Mesendoderm (in vitro differentiated cells): ENCODE data around the gene TVP23B. TPM values are rescaled to one million over a fixed set of nuclear protein-coding genes. Genes with fewer than 3 reads are reported as not detected.
"Not testable (repeated sequence)": the region's sequence is repeated elsewhere in the genome, so short reads cannot be mapped to it uniquely, and the experiment has no call there.

Experiments
- DNase-seq: peaks from one replicate; pipeline ENCODE4 v3.0.0; 2013
- H2AK5ac ChIP-seq: 2 replicates; pipeline ENCODE4 v1.6.1; 2013; ENCODE audit warnings: low read length, inconsistent platforms
- H2BK120ac ChIP-seq: 2 replicates; pipeline ENCODE4 v1.6.1; 2013; ENCODE audit warnings: low read depth, mild to moderate bottlenecking, low read length, moderate library complexity, mixed read lengths
- H2BK15ac ChIP-seq: replicated peaks from 2 replicates; pipeline ENCODE4 v1.6.1; 2013; ENCODE audit warnings: low read depth, mild to moderate bottlenecking, moderate library complexity
- H2BK5ac ChIP-seq: 2 replicates; pipeline ENCODE4 v1.6.1; 2013; ENCODE audit warnings: low read length, inconsistent platforms
- H3K18ac ChIP-seq: 2 replicates; pipeline ENCODE4 v1.6.1; 2013; ENCODE audit warnings: mild to moderate bottlenecking, low read length, mixed read lengths
- H3K23ac ChIP-seq: one replicate; pipeline ENCODE4 v1.6.1; 2013; ENCODE audit warnings: low read length
- H3K27ac ChIP-seq: 2 replicates; pipeline ENCODE4 v1.5.1; 2013; ENCODE audit warnings: low read depth, mild to moderate bottlenecking, inconsistent platforms, low read length, moderate library complexity
- H3K27me3 ChIP-seq: 2 replicates; pipeline ENCODE4 v1.6.1; 2013; ENCODE audit warnings: low read length, control low read depth, mild to moderate bottlenecking, inconsistent platforms; ENCODE audit not compliant: insufficient read depth, poor library complexity
- H3K36me3 ChIP-seq: 2 replicates; pipeline ENCODE4 v1.6.1; 2013; ENCODE audit warnings: low read length, inconsistent platforms; ENCODE audit not compliant: control insufficient read depth, insufficient read depth
- H3K4ac ChIP-seq: one replicate; pipeline ENCODE4 v1.6.1; 2013; ENCODE audit warnings: low read depth, mild to moderate bottlenecking, low read length, moderate library complexity
- H3K4me1 ChIP-seq: 2 replicates; pipeline ENCODE4 v1.6.1; 2013; ENCODE audit warnings: low read depth, low read length, inconsistent platforms; ENCODE audit not compliant: control insufficient read depth
- H3K4me2 ChIP-seq: 2 replicates; pipeline ENCODE4 v1.6.1; 2013; ENCODE audit warnings: low read length
- H3K4me3 ChIP-seq: 2 replicates; pipeline ENCODE4 v1.5.1; 2013; ENCODE audit warnings: mild to moderate bottlenecking, low read length
- H3K56ac ChIP-seq: one replicate; pipeline ENCODE4 v1.6.1; 2013; ENCODE audit warnings: low read length
- H3K79me1 ChIP-seq: 2 replicates; pipeline ENCODE4 v1.6.1; 2013; ENCODE audit warnings: low read length, inconsistent platforms
- H3K79me2 ChIP-seq: 2 replicates; pipeline ENCODE4 v1.6.1; 2013; ENCODE audit warnings: mild to moderate bottlenecking, low read length; ENCODE audit not compliant: control insufficient read depth, insufficient read depth
- H3K9ac ChIP-seq: 2 replicates; pipeline ENCODE4 v1.6.1; 2013; ENCODE audit warnings: low read length, inconsistent platforms
- H4K5ac ChIP-seq: one replicate; pipeline ENCODE4 v1.6.1; 2013; ENCODE audit warnings: low read length
- H4K8ac ChIP-seq: one replicate; pipeline ENCODE4 v1.6.1; 2013; ENCODE audit warnings: low read depth, mild to moderate bottlenecking, control low read depth, low read length, moderate library complexity
- WGBS: extraction: QIAGEN DNeasy Blood & Tissue Kit; methylation state at CpG from one replicate; pipeline ENCODE4 v1.1.7; 2013; ENCODE audit warnings: low lambda C conversion rate, missing lambda C conversion rate; ENCODE audit not compliant: insufficient coverage; ENCODE audit errors: extremely low coverage; 5-methylcytosine and 5-hydroxymethylcytosine counted together
- polyA plus RNA-seq, 2 experiments: library from polyadenylated mRNA; stranded (reverse); fragments of 200-250 nt; gene quantifications; one replicate each; pipeline ENCODE4 v1.2.3, GENCODE V29; 2013

The TVP23B gene
- polyA plus RNA-seq (2013, experiment 1 of 2), result 11.9 TPM
- polyA plus RNA-seq (2013, experiment 2 of 2), result 11.9 TPM

GRCh38 chr17:18780991-18781718, at the start of gene TVP23B:
Gene TVP23B (plus strand): TSS chr17:18781183. CDS start chr17:18781294, 111 bp downstream.
- H4K5ac ChIP-seq, H2BK15ac ChIP-seq, H3K79me2 ChIP-seq, H3K23ac ChIP-seq, H3K79me1 ChIP-seq, H2BK120ac ChIP-seq, H3K27ac ChIP-seq, H3K18ac ChIP-seq, H3K4ac ChIP-seq, H3K36me3 ChIP-seq, H3K4me2 ChIP-seq, H3K4me1 ChIP-seq, H2AK5ac ChIP-seq, H3K27me3 ChIP-seq, H2BK5ac ChIP-seq, H4K8ac ChIP-seq, H3K4me3 ChIP-seq: not testable (repeated sequence)
- peak; percentile 97 for DNase-seq
- no CpG with 5 or more reads among the region's 56 CpGs for WGBS
- H3K56ac ChIP-seq, result peak within 1 kb of the TSS; percentile 56
- H3K9ac ChIP-seq, result peak within 1 kb of the TSS; percentile 50

GRCh38 chr17:18732438-18732837, 48.5 kb upstream of the TVP23B start:
- not testable (repeated sequence) for H3K23ac ChIP-seq, H3K27ac ChIP-seq, H3K27me3 ChIP-seq, H2AK5ac ChIP-seq, H3K36me3 ChIP-seq, H3K18ac ChIP-seq, H3K4ac ChIP-seq, DNase-seq, H3K4me2 ChIP-seq, H2BK120ac ChIP-seq, H2BK5ac ChIP-seq, H3K79me1 ChIP-seq, H4K8ac ChIP-seq, H3K79me2 ChIP-seq, H3K9ac ChIP-seq, H3K4me1 ChIP-seq, H4K5ac ChIP-seq, H3K56ac ChIP-seq, H3K4me3 ChIP-seq, H2BK15ac ChIP-seq
- no CpG with 5 or more reads among the region's 1 CpG for WGBS

- H3K9ac ChIP-seq, H3K79me1 ChIP-seq, H3K79me2 ChIP-seq, H3K4me2 ChIP-seq, H3K4ac ChIP-seq, H3K27ac ChIP-seq, H3K18ac ChIP-seq, H3K27me3 ChIP-seq, H3K56ac ChIP-seq, H4K8ac ChIP-seq, DNase-seq, H3K4me3 ChIP-seq, H2BK120ac ChIP-seq, H3K23ac ChIP-seq, H3K4me1 ChIP-seq, H2BK15ac ChIP-seq, H2BK5ac ChIP-seq, H3K36me3 ChIP-seq, H4K5ac ChIP-seq, H2AK5ac ChIP-seq: not testable (repeated sequence)
- no CpG with 5 or more reads among the region's 4 CpGs for WGBS
Measured at GRCh38 chr17:18733350-18733749, 47.6 kb upstream of the TVP23B start.

- not testable (repeated sequence) for H3K4me3 ChIP-seq, H2BK5ac ChIP-seq, H3K23ac ChIP-seq, H3K4me2 ChIP-seq, H2BK120ac ChIP-seq, H3K79me2 ChIP-seq, H3K9ac ChIP-seq, DNase-seq, H3K4me1 ChIP-seq, H3K27me3 ChIP-seq, H3K18ac ChIP-seq, H3K4ac ChIP-seq, H2BK15ac ChIP-seq, H3K56ac ChIP-seq, H3K27ac ChIP-seq, H4K5ac ChIP-seq, H4K8ac ChIP-seq, H3K79me1 ChIP-seq, H2AK5ac ChIP-seq, H3K36me3 ChIP-seq
- no CpG with 5 or more reads among the region's 7 CpGs for WGBS
Measured at GRCh38 chr17:18739616-18740391, 41.2 kb upstream of the TVP23B start.

- not testable (repeated sequence) for H3K27ac ChIP-seq, H3K4ac ChIP-seq
- no CpG with 5 or more reads among the region's 6 CpGs for WGBS
Measured at GRCh38 chr17:18741228-18741627, 39.8 kb upstream of the TVP23B start.

More at GRCh38 chr17:18741228-18741627, 39.8 kb upstream of the TVP23B start:
- not testable (repeated sequence) for DNase-seq, H3K27me3 ChIP-seq, H3K4me2 ChIP-seq, H3K36me3 ChIP-seq, H3K4me1 ChIP-seq, H3K9ac ChIP-seq, H3K4me3 ChIP-seq, H3K18ac ChIP-seq, H3K79me1 ChIP-seq, H4K8ac ChIP-seq, H2AK5ac ChIP-seq, H2BK5ac ChIP-seq, H2BK15ac ChIP-seq, H4K5ac ChIP-seq, H2BK120ac ChIP-seq, H3K79me2 ChIP-seq, H3K56ac ChIP-seq, H3K23ac ChIP-seq
